Duodenal mucosa (tissue), 2 donors: Measurements from ENCODE around the gene CCDC6.

Experiments used
- H3K27ac ChIP-seq: one replicate; pipeline ENCODE4 v1.7.0; 2013; ENCODE audit warnings: low read depth, low read length
- H3K27me3 ChIP-seq, 2 donors: one replicate each; pipeline ENCODE4 v1.7.0; 2013; ENCODE audit warnings: low read length in 2 of 2, control low read depth in 1 of 2; ENCODE audit not compliant: insufficient read depth in 2 of 2, control insufficient read depth in 1 of 2
- H3K36me3 ChIP-seq, 2 donors: one replicate each; pipeline ENCODE4 v1.7.0; 2013; ENCODE audit warnings: low read length in 2 of 2, control low read depth in 1 of 2; ENCODE audit not compliant: insufficient read depth in 2 of 2, control insufficient read depth in 1 of 2
- H3K4me1 ChIP-seq, 2 donors: one replicate each; pipeline ENCODE4 v1.7.0; 2013; ENCODE audit warnings: low read length in 2 of 2, control low read depth in 1 of 2; ENCODE audit not compliant: insufficient read depth in 2 of 2, control insufficient read depth in 1 of 2
- H3K4me3 ChIP-seq, 2 donors: one replicate each; pipeline ENCODE4 v1.7.0; 2013; ENCODE audit warnings: low read length in 2 of 2, low read depth in 1 of 2
- H3K9ac ChIP-seq, 2 donors: one replicate each; pipeline ENCODE4 v1.7.0; 2013; ENCODE audit warnings: low read length in 2 of 2, low read depth in 1 of 2
- H3K9me3 ChIP-seq, 2 donors: one replicate each; pipeline ENCODE4 v1.7.0; 2013; ENCODE audit warnings: low read length in 2 of 2, control low read depth in 1 of 2; ENCODE audit not compliant: control insufficient read depth in 1 of 2

CCDC6 gene

DNA sequence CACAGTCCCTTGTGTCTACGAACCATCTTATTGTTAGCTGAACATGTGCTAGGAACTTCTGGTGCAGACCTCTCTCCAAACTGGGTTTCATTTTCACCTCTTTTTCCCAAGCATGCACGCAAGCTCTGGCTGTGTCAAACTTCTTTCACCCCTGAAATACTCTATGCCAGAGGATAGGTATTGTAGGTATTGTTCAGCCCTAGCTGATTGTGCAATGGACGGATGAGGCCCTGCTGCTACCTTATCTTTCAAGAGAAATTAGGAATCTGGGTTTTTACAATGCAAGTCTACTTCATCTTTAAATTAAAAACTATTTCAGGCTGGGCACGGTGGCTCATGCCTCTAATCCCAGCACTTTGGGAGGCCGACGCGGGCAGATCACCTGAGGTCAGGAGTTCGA is 124.8 kb downstream of the CCDC6 start:
- no peaks in the 10 kb centered on the region for H3K36me3 ChIP-seq
- no peaks in the 10 kb centered on the region for H3K9me3 ChIP-seq

DNA sequence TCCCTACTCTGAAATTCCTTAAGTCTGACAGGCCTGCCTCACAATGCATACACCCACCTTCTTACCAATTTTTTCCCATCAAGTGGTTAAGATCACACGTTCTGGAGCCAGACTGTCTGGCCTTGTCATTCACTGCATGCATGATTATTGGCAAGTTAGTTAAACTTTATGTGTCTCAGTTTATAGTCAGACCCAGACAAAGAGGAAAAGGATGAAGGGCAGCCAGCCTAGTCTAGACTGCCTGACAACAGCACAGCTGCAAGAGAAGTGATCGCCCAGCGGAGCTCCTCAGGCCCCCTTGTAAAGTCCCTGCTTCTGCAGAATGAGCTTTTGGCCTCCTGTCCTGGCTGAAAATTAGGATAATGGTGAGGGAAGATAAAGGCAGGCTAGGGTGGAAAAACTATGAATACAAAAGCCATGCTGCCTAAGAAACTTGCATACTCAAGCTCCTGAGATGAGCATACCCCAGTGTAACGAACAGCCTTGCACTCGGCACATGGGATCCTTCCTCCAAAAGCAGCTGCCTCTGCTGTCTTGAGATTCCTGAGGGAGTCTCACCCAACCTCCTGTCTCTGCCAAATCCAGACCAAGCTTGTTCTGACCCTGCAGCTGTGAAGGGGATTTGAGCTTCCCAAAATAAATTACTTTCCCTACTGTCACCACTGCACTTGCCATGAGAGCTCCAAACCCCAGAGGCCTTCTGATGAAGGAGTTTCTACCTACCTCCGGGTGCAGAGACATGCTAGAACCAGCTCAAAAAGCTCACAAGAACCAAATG is 126.4 kb downstream of the CCDC6 start:
- Histone ChIP-seq H3K9me3 (no peaks in the 10 kb centered on the region), H3K4me3 (no peak overlapping the region), H3K4me1 (no peaks in the 10 kb centered on the region), H3K36me3 (no peaks in the 10 kb centered on the region), H3K27ac (no peak overlapping the region), H3K9ac (no peak overlapping the region), H3K27me3 (no peaks in the 10 kb centered on the region)

More for the DNA sequence above, 124.8 kb downstream of the CCDC6 start:
- Histone ChIP-seq H3K4me3 (no peak overlapping the region), H3K9ac (no peak overlapping the region), H3K27me3 (no peaks in the 10 kb centered on the region), H3K4me1 (no peaks in the 10 kb centered on the region), H3K27ac (no peak overlapping the region)

DNA sequence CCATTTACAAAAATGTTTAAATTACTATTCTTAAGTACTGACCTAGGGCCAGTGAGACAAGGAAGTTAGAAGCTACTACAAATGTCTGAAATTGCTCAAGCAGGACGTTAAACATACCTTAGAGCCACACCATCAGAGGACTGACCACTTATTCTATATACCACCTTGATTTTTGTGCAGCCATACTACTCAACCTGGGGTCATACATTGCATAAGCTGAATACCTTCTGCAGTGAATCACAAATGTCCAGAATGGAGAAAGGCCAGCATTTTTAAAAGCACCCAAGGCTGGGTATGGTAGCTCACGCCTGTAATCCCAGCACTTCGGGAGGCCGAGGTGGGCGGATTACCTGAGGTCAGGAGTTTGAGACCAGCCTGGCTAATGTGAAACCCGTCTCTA is 131.9 kb downstream of the CCDC6 start:
- H3K9me3 ChIP-seq, result no peaks in the 10 kb centered on the region
- no peak overlapping the region for H3K9ac ChIP-seq
- H3K27ac ChIP-seq, result no peak overlapping the region
- peaks cover 0 to 9% of the 10 kb centered on the region in 2 donors for H3K4me1 ChIP-seq
- no peaks in the 10 kb centered on the region for H3K27me3 ChIP-seq
- no peak overlapping the region for H3K4me3 ChIP-seq
- no peaks in the 10 kb centered on the region for H3K36me3 ChIP-seq

DNA sequence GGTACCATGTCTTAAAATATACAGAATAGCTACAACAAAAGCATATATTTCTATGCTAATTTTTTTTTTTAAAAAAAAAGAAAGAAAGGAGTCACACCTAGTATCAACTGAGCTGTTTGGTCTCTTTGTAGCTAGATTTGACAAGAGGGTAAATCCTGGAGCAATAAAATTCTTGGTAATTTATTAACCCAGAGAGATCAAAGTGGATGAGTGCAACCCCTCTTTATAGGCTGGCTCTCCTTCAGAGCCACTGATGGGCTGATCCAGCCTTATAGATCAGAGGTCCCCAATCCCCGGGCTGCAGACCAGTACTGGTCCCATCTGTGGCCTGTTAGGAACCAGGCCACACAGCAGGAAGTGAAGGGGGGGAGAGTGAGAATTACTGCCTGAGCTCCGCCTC is 133.3 kb downstream of the CCDC6 start:
- Histone ChIP-seq H3K36me3 (no peaks in the 10 kb centered on the region), H3K4me1 (peaks cover 0 to 9% of the 10 kb centered on the region in 2 donors), H3K9me3 (no peaks in the 10 kb centered on the region), H3K4me3 (no peak overlapping the region), H3K27me3 (no peaks in the 10 kb centered on the region), H3K27ac (no peak overlapping the region), H3K9ac (no peak overlapping the region)

DNA sequence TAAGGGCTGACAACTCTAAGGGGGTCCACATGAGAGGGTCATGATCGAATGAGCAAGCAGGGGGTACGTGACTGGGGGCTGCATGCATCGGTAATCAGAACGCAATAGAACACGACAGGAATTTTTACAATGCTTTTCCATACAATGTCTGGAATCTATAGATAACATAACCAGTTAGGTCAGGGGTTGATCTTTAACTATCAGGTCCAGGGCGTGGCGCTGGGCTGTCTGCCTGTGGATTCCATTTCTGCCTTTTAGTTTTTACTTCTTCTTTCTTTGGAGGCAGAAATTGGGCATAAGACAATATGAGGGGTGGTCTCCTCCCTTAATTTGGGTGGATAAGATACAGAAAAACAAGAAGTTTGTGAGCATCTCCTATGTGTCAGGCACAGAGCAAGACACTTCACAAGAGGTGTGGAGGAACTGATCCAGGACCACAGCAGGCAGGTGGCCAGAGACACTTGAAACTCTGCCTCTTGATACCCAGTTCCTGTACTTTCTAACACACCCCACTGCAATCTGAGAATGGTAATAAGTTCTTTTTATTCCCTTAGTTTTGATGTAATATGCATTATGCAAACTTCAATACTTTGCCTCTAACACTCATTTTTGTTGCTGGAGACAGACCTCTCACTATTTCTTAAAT is 135.1 kb downstream of the CCDC6 start:
- H3K27ac ChIP-seq, result no peak overlapping the region
- H3K9ac ChIP-seq, result no peak overlapping the region

DNA sequence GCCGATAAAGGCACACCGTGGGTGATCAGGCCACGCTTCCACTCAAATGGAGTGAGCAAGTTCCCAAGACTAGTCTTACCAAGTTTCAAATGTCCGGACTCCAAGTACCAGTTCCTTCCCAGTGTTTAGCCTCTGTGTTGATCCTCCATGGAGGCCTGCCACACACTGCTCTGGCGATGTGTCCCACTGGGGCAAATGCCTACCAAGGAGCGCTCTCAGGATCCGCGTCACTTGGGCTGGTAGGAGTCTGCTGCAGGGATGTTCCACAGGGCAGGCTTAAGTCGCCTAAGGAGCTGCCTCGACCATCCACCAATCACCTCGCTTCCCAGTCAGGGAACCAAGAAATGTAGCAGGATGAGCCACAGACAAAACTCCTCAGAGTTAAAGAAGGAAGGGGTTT is 135.7 kb downstream of the CCDC6 start:
- no peak overlapping the region for H3K4me3 ChIP-seq
- H3K36me3 ChIP-seq, result no peaks in the 10 kb centered on the region
- H3K27me3 ChIP-seq, result no peaks in the 10 kb centered on the region
- H3K9ac ChIP-seq, result no peak overlapping the region
- H3K27ac ChIP-seq, result no peak overlapping the region
- H3K4me1 ChIP-seq, result peaks cover 0 to 9% of the 10 kb centered on the region in 2 donors
- H3K9me3 ChIP-seq, result no peaks in the 10 kb centered on the region

More for the DNA sequence above, 135.1 kb downstream of the CCDC6 start:
- peaks cover 0 to 9% of the 10 kb centered on the region in 2 donors for H3K4me1 ChIP-seq
- H3K4me3 ChIP-seq, result no peak overlapping the region
- H3K36me3 ChIP-seq, result no peaks in the 10 kb centered on the region
- H3K27me3 ChIP-seq, result no peaks in the 10 kb centered on the region
- no peaks in the 10 kb centered on the region for H3K9me3 ChIP-seq

DNA sequence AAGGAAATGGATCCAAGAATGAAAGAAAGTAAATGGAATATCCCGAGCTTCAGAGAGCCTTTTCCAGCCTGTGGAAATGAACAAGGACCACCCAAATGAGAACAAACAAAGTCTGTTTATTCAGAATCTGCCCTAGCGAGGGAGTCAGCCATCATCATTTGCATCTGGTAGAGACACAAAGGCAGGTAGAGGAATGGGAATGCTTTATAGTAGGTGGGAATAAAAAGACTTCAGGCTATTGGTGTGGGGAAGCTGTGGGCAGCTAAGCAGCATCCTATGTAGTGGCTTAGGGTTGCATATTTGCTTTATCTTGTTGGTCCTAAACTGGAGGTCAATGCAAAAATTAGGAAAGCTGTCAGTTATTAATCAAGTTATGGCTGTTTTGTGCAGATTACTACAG is 143.9 kb downstream of the CCDC6 start:
- Histone ChIP-seq H3K36me3 (no peaks in the 10 kb centered on the region), H3K9me3 (no peaks in the 10 kb centered on the region), H3K4me1 (no peaks in the 10 kb centered on the region), H3K27ac (no peak overlapping the region), H3K9ac (no peak overlapping the region), H3K27me3 (no peaks in the 10 kb centered on the region), H3K4me3 (no peak overlapping the region)

DNA sequence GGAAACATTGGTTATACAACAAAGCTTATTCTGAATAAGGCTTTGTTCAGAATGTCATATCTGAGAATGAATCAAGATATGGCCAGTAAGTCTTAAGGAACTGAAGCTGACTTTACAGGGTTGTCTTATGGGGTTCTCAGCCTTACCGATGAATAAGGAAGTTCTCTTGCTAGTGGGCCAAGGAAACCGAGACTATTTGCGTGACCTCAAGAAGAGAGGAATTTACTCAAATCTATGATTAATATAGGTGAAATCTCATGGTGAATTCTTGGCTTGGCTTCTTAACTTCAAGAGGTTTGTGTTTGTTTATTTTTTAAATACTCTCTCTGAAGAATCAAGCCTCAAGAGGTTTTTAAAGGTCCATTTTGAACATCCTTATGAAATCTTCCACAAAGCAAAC is 148.4 kb downstream of the CCDC6 start:
- no peak overlapping the region for H3K9ac ChIP-seq
- H3K27me3 ChIP-seq, result no peaks in the 10 kb centered on the region
- no peaks in the 10 kb centered on the region for H3K4me1 ChIP-seq
- no peak overlapping the region for H3K4me3 ChIP-seq
- no peaks in the 10 kb centered on the region for H3K9me3 ChIP-seq
- no peak overlapping the region for H3K27ac ChIP-seq
- H3K36me3 ChIP-seq, result no peaks in the 10 kb centered on the region

DNA sequence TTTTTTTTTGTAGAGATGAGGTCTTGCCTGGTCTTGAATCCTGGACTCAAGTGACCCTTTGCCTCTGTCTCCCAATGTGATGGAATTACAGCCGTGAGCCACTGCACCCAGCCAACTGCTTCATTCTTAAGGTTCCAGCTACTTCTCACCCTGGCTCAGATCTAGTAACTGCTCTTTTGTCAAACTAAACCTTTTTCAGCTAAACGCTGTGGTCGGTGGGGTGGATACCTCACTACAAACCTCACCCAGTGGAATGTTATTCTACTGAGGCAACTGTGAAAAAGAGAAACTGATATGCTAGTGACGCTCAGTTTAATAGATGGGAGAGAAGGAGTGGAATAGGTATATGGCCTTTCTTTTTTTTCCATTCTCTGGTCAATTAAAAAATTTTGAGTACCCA is 151.4 kb downstream of the CCDC6 start:
- Histone ChIP-seq H3K27me3 (no peaks in the 10 kb centered on the region), H3K27ac (no peak overlapping the region), H3K9ac (no peak overlapping the region), H3K9me3 (no peaks in the 10 kb centered on the region), H3K4me1 (no peaks in the 10 kb centered on the region), H3K4me3 (no peak overlapping the region), H3K36me3 (no peaks in the 10 kb centered on the region)

DNA sequence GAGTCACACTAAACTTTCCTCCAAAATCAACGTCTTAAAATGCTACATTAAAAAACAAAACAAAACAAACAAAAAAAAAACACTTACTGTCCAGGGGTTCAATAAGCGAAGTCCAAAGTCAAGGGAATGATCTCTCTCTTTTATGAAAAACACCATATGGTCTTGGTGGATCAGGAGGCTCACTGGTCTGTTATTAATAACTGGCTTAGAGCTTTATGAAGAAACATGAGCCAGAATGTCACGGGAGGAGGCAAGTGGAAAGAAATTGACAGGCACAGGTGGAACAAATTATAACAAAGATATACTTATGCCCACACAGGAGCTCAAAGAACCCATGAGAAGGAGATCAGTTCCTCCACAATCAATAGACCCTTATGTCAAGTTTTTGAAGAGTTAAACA is 153.1 kb downstream of the CCDC6 start, which contains the start of gene MRLN:
MRLN (minus strand) TSS at position 189 of the 400 bp plus-strand sequence.
- H3K4me1 ChIP-seq, result no peaks in the 10 kb centered on the region
- no peak within 1 kb of the TSS for H3K9ac ChIP-seq
- no peak within 1 kb of the TSS for H3K27ac ChIP-seq
- H3K4me3 ChIP-seq, result no peak within 1 kb of the TSS
- H3K27me3 ChIP-seq, result no peaks in the 10 kb centered on the region
- no peaks in the 10 kb centered on the region for H3K9me3 ChIP-seq
- H3K36me3 ChIP-seq, result no peaks in the 10 kb centered on the region
